B cell (primary cell): ENCODE data around the gene TMEM120A. TPM values are rescaled to one million over a fixed set of nuclear protein-coding genes. Genes with fewer than 3 reads are reported as not detected.

Experiments used
- ATAC-seq: fragments of 200-7000 bp; cut with Tn5 transposase; one replicate; pipeline ENCODE4 v1.10.0; 2021; ENCODE audit warnings: low read depth, mild to moderate bottlenecking, moderate number of reproducible peaks, moderate library complexity
- CTCF ChIA-PET: fragments of 350-600 bp; sonication (Branson Sonifier 250); formaldehyde crosslinking; loops from one replicate; lab custom pipeline; 2021; ENCODE audit warnings: antibody characterized with exemption, inconsistent platforms; lab: Charles Lee
- POLR2A ChIA-PET: fragments of 350-600 bp; sonication (Branson Sonifier 250); formaldehyde crosslinking; loops from one replicate; lab custom pipeline; 2021; ENCODE audit warnings: antibody characterized with exemption; lab: Charles Lee
- DNase-seq: peaks from one replicate; pipeline ENCODE4 v3.0.0; 2013
- H2AFZ ChIP-seq: 2 replicates; pipeline ENCODE4 v1.6.1; 2012; ENCODE audit warnings: mild to moderate bottlenecking, low read depth, low read length; ENCODE audit not compliant: insufficient read depth, poor library complexity, severe bottlenecking
- H3K27ac ChIP-seq, 2 donors: 1 replicate in 1 of 2; 2 replicates in 1 of 2; pipeline ENCODE4 v1.5.1; 2012 to 2013; ENCODE audit warnings: low read length in 2 of 2, mild to moderate bottlenecking in 2 of 2, moderate library complexity in 1 of 2
- H3K27me3 ChIP-seq, 4 experiments: fragments of 200-600 bp in 1 of 4; sonication (generic) in 1 of 4; replicated peaks in 1 of 4; 1 replicate in 2 of 4; 2 replicates in 2 of 4; pipeline versions ENCODE4 v1.6.1 to v1.7.0; 2013 to 2016; ENCODE audit warnings: low read length in 3 of 4, mild to moderate bottlenecking in 2 of 4, mixed read lengths in 1 of 4, moderate library complexity in 1 of 4; ENCODE audit not compliant: insufficient read depth in 4 of 4, control insufficient read depth in 3 of 4; ENCODE audit errors: control extremely low read depth in 1 of 4
- H3K36me3 ChIP-seq, 2 experiments: replicated peaks in 1 of 2; 1 replicate in 1 of 2; 2 replicates in 1 of 2; pipeline versions ENCODE4 v1.6.1 to v1.7.1; 2013; ENCODE audit warnings: low read length in 1 of 2; ENCODE audit not compliant: insufficient read depth in 2 of 2, control insufficient read depth in 1 of 2; ENCODE audit errors: control extremely low read depth in 1 of 2, extremely low read depth in 1 of 2
- H3K4me1 ChIP-seq, 2 donors: fragments of 200-600 bp in 1 of 2; sonication (generic) in 1 of 2; 1 replicate in 1 of 2; 2 replicates in 1 of 2; pipeline versions ENCODE4 v1.5.1 to v1.6.1; 2013 to 2017; ENCODE audit warnings: low read length in 2 of 2; ENCODE audit not compliant: control insufficient read depth in 2 of 2, insufficient read depth in 2 of 2
- H3K4me2 ChIP-seq: replicated peaks from 2 replicates; pipeline ENCODE3; 2012; ENCODE audit warnings: mild to moderate bottlenecking, low read depth, low read length; ENCODE audit not compliant: poor library complexity, severe bottlenecking
- H3K4me3 ChIP-seq, 5 experiments: fragments of 200-600 bp in 1 of 5; sonication (generic) in 1 of 5; 1 replicate in 3 of 5; 2 replicates in 2 of 5; pipeline versions ENCODE4 v1.5.1 to v1.7.0; 2011 to 2016; ENCODE audit warnings: low read length in 4 of 5, mild to moderate bottlenecking in 4 of 5, low read depth in 2 of 5, control low read depth in 1 of 5, moderate library complexity in 1 of 5; ENCODE audit not compliant: insufficient read depth in 1 of 5; ENCODE audit errors: control extremely low read depth in 1 of 5, extremely low read depth in 1 of 5
- H3K79me2 ChIP-seq: fragments of 200-600 bp; sonication (generic); one replicate; pipeline ENCODE4 v1.6.0; 2016; ENCODE audit warnings: low read length; ENCODE audit not compliant: control insufficient read depth, insufficient read depth
- H3K9ac ChIP-seq: fragments of 200-600 bp; sonication (generic); 2 replicates; pipeline ENCODE4 v1.6.1; 2017; ENCODE audit warnings: mild to moderate bottlenecking, low read length, moderate library complexity
- H3K9me3 ChIP-seq, 3 donors: one replicate each; pipeline versions ENCODE4 v1.6.1 to v1.7.1; 2013; ENCODE audit warnings: low read length in 2 of 3; ENCODE audit not compliant: control insufficient read depth in 2 of 3, insufficient read depth in 1 of 3; ENCODE audit errors: control extremely low read depth in 1 of 3
- H4K20me1 ChIP-seq: 2 replicates; pipeline ENCODE4 v1.6.0; 2012; ENCODE audit warnings: mild to moderate bottlenecking, low read length; ENCODE audit not compliant: insufficient read depth, control insufficient read depth, poor library complexity, severe bottlenecking
- H3K27ac Mint-ChIP-seq: one replicate; pipeline ENCODE4 v1.8.0; 2021; ENCODE audit warnings: mixed read lengths
- H3K27me3 Mint-ChIP-seq: one replicate; pipeline ENCODE4 v1.8.0; 2021; ENCODE audit warnings: mixed read lengths
- H3K4me1 Mint-ChIP-seq: one replicate; pipeline ENCODE4 v1.8.0; 2021; ENCODE audit warnings: mixed read lengths
- H3K4me3 Mint-ChIP-seq: one replicate; pipeline ENCODE4 v1.8.0; 2021; ENCODE audit warnings: mixed read lengths
- H3K9me3 Mint-ChIP-seq: one replicate; pipeline ENCODE4 v1.8.0; 2022; ENCODE audit warnings: mixed read lengths; ENCODE audit not compliant: insufficient read depth
- CTCF ChIP-seq: fragments of 200-600 bp; IDR thresholded peaks from one replicate; pipeline ENCODE4 v1.8.0; 2022; ENCODE audit warnings: antibody characterized with exemption, mild to moderate bottlenecking
- EZH2 ChIP-seq: IDR thresholded peaks from 2 replicates; pipeline ENCODE4 v1.6.1; 2012; ENCODE audit warnings: borderline replicate concordance, low read depth, mild to moderate bottlenecking, moderate library complexity, low read length; ENCODE audit not compliant: insufficient read depth, poor library complexity, severe bottlenecking
- WGBS: methylation state at CpG from one replicate; pipeline ENCODE4 v1.1.5; 2013; ENCODE audit warnings: missing lambda C conversion rate; ENCODE audit not compliant: insufficient coverage; 5-methylcytosine and 5-hydroxymethylcytosine counted together
- intact Hi-C: fragments of 100-400 bp; cut with micrococcal nuclease; formaldehyde crosslinking; loops from one replicate; pipeline ENCODE4 v1.10.0; 2022
- polyA plus RNA-seq: library from polyadenylated mRNA; depleted of rRNA; stranded (reverse); fragments of >200 nt; gene quantifications from 2 replicates; pipeline ENCODE4 v1.2.3, GENCODE V29; 2012
- total RNA-seq, 2 donors: library from RNA; stranded (reverse); fragments of 120-200 nt in 1 of 2; gene quantifications; 1 replicate in 1 of 2; 2 replicates in 1 of 2; pipeline versions ENCODE4 v1.2.3 to v1.2.4, GENCODE V29; 2013 to 2022

TMEM120A gene
- total and polyA plus RNA-seq, 2 donors (not counting 1 experiment from before 2014, with no cell fraction given) = 39.0 to 49.3 TPM

GRCh38 chr7:75992083-75992755, 2.2 kb downstream of the TMEM120A start:
- Mint-ChIP-seq H3K9me3 (no peaks in the 10 kb centered on the region), H3K27me3 (no peaks in the 10 kb centered on the region), H3K4me3 (no peak overlapping the region), H3K27ac (no peak overlapping the region), H3K4me1 (peaks cover 36% of the 10 kb centered on the region)
- H3K4me2 ChIP-seq = no peak overlapping the region
- ChIA-PET CTCF (no interaction called here), POLR2A (no interaction called here)
- peaks cover 5% of the 10 kb centered on the region for H3K79me2 ChIP-seq
- no peaks in the 10 kb centered on the region for H3K36me3 ChIP-seq
- no peak overlapping the region for H3K9ac ChIP-seq
- H3K4me1 ChIP-seq = peaks cover 8 to 27% of the 10 kb centered on the region in 2 donors
- H3K27me3 ChIP-seq = no peaks in the 10 kb centered on the region
- DNase-seq (no peak), ATAC-seq (no peak)
- no peak overlapping the region for H2AFZ ChIP-seq
- H4K20me1 ChIP-seq = no peaks in the 10 kb centered on the region
- no peak overlapping the region for H3K4me3 ChIP-seq
- intact Hi-C loops = no loop called here
- WGBS = 98% methylated on average over 10 of the region's 20 CpGs
- no peaks in the 10 kb centered on the region for H3K9me3 ChIP-seq
- TF ChIP-seq CTCF (no peak), EZH2 (no peak)
- no peak overlapping the region for H3K27ac ChIP-seq

GRCh38 chr7:75991531-75992082, 2.8 kb downstream of the TMEM120A start:
- intact Hi-C loops = no loop called here
- CTCF ChIA-PET = no interaction called here
- no peak overlapping the region for H3K4me3 ChIP-seq
- H3K27ac Mint-ChIP-seq = no peak overlapping the region
- peaks cover 0 to 4% of the 10 kb centered on the region in 2 experiments for H3K36me3 ChIP-seq
- H3K27ac ChIP-seq = no peak overlapping the region
- no peak for DNase-seq
- no peaks in the 10 kb centered on the region for H4K20me1 ChIP-seq
- H3K4me1 ChIP-seq = peaks cover 8 to 27% of the 10 kb centered on the region in 2 donors
- H3K4me1 Mint-ChIP-seq = peaks cover 31% of the 10 kb centered on the region
- no peaks in the 10 kb centered on the region for H3K27me3 Mint-ChIP-seq
- H2AFZ ChIP-seq = no peak overlapping the region
- H3K4me3 Mint-ChIP-seq = no peak overlapping the region
- H3K9me3 ChIP-seq = no peaks in the 10 kb centered on the region
- TF ChIP-seq CTCF (no peak), EZH2 (no peak)
- H3K9me3 Mint-ChIP-seq = no peaks in the 10 kb centered on the region
- no peak overlapping the region for H3K9ac ChIP-seq
- H3K79me2 ChIP-seq = peaks cover 5% of the 10 kb centered on the region
- no peak overlapping the region for H3K4me2 ChIP-seq
- POLR2A ChIA-PET = no interaction called here
- no peaks in the 10 kb centered on the region for H3K27me3 ChIP-seq
- 100% methylated on average over 3 of the region's 9 CpGs for WGBS
- ATAC-seq = no peak
